Measurements from ENCODE around the gene GPR39. TPM values are rescaled to one million over a fixed set of nuclear protein-coding genes. Genes with fewer than 3 reads are reported as not detected.
A peak's percentile ranks its signal among the peaks of the same experiment; 100 is the strongest.
"Not testable (repeated sequence)": the region's sequence is repeated elsewhere in the genome, so short reads cannot be mapped to it uniquely, and the experiment has no call there.

The GPR39 gene
- polyA plus RNA-seq, 1 donor, result 9.5 TPM

- Histone ChIP-seq H3K9me3 (ENCODE audit: control insufficient read depth, low read depth, low read length) (no peaks in the 10 kb centered on the region), H3K4me1 (ENCODE audit: control insufficient read depth, insufficient read depth, low read length) (no peaks in the 10 kb centered on the region), H3K36me3 (ENCODE audit: control insufficient read depth, insufficient read depth, low read length) (no peaks in the 10 kb centered on the region), H3K27ac (ENCODE audit: low read length) (no peak overlapping the region), H3K4me3 (ENCODE audit: low read length) (no peak overlapping the region), H3K27me3 (ENCODE audit: control insufficient read depth, insufficient read depth, low read length) (no peaks in the 10 kb centered on the region)
- 90% methylated on average over 1 of the region's 4 CpGs for WGBS (ENCODE audit: insufficient coverage, low lambda C conversion rate)
- DNase-seq, result no peak
Measured at GRCh38 chr2:132522901-132523300, 106.3 kb downstream of the GPR39 start.

DNA sequence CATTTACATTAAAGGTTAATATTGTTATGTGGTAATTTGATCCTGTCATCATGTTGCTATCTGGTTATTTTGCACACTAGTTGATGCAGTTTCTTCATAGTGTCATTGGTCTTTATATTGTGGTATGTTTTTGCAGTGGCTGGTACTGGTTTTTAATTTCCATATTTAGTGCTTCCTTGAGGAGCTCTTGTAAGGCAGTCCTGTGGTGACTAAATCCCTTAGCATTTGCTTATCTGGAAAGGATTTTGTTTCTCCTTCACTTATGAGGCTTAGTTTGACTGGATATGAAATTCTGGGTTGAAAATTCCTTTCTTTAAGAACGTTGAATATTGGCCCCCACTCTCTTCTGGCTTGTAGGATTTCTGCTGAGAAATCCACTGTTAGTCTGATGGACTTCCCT lies 120.5 kb downstream of the GPR39 start:
- H3K27me3 ChIP-seq (ENCODE audit: control insufficient read depth, insufficient read depth, low read length); H3K27ac ChIP-seq (ENCODE audit: low read length); H3K4me3 ChIP-seq (ENCODE audit: low read length); H3K36me3 ChIP-seq (ENCODE audit: control insufficient read depth, insufficient read depth, low read length); H3K9me3 ChIP-seq (ENCODE audit: control insufficient read depth, low read depth, low read length); H3K4me1 ChIP-seq (ENCODE audit: control insufficient read depth, insufficient read depth, low read length); DNase-seq: not testable (repeated sequence)
- WGBS (ENCODE audit: insufficient coverage, low lambda C conversion rate), result no CpG with 5 or more reads among the region's 1 CpG

- Histone ChIP-seq H3K4me1 (ENCODE audit: control insufficient read depth, insufficient read depth, low read length) (no peaks in the 10 kb centered on the region), H3K27ac (ENCODE audit: low read length) (no peak overlapping the region), H3K4me3 (ENCODE audit: low read length) (no peak overlapping the region), H3K27me3 (ENCODE audit: control insufficient read depth, insufficient read depth, low read length) (no peaks in the 10 kb centered on the region), H3K36me3 (ENCODE audit: control insufficient read depth, insufficient read depth, low read length) (no peaks in the 10 kb centered on the region), H3K9me3 (ENCODE audit: control insufficient read depth, low read depth, low read length) (peaks cover 10% of the 10 kb centered on the region)
- no peak for DNase-seq
- WGBS (ENCODE audit: insufficient coverage, low lambda C conversion rate), result no CpG with 5 or more reads among the region's 4 CpGs
Measured at GRCh38 chr2:132538331-132538855, 121.8 kb downstream of the GPR39 start.

- Histone ChIP-seq H3K4me3 (ENCODE audit: low read length) (no peak overlapping the region), H3K27ac (ENCODE audit: low read length) (no peak overlapping the region), H3K27me3 (ENCODE audit: control insufficient read depth, insufficient read depth, low read length) (no peaks in the 10 kb centered on the region), H3K4me1 (ENCODE audit: control insufficient read depth, insufficient read depth, low read length) (no peaks in the 10 kb centered on the region), H3K36me3 (ENCODE audit: control insufficient read depth, insufficient read depth, low read length) (no peaks in the 10 kb centered on the region), H3K9me3 (ENCODE audit: control insufficient read depth, low read depth, low read length) (peaks cover 18% of the 10 kb centered on the region)
- WGBS (ENCODE audit: insufficient coverage, low lambda C conversion rate), result no CpG with 5 or more reads among the region's 4 CpGs
- no peak for DNase-seq
Measured at GRCh38 chr2:132540166-132540565, 123.6 kb downstream of the GPR39 start.

- no peaks in the 10 kb centered on the region for H3K36me3 ChIP-seq (ENCODE audit: control insufficient read depth, insufficient read depth, low read length)
- peak overlapping the region; percentile 59 for H3K27ac ChIP-seq (ENCODE audit: low read length)
- H3K9me3 ChIP-seq (ENCODE audit: control insufficient read depth, low read depth, low read length), result peaks cover 18% of the 10 kb centered on the region
- peak in 1 of 2 donors; percentile 6 for DNase-seq
- H3K4me1 ChIP-seq (ENCODE audit: control insufficient read depth, insufficient read depth, low read length), result no peaks in the 10 kb centered on the region
- no CpG with 5 or more reads among the region's 4 CpGs for WGBS (ENCODE audit: insufficient coverage, low lambda C conversion rate)
- no peak overlapping the region for H3K4me3 ChIP-seq (ENCODE audit: low read length)
- no peaks in the 10 kb centered on the region for H3K27me3 ChIP-seq (ENCODE audit: control insufficient read depth, insufficient read depth, low read length)
Measured at GRCh38 chr2:132542953-132543569, 126.5 kb downstream of the GPR39 start.

DNA sequence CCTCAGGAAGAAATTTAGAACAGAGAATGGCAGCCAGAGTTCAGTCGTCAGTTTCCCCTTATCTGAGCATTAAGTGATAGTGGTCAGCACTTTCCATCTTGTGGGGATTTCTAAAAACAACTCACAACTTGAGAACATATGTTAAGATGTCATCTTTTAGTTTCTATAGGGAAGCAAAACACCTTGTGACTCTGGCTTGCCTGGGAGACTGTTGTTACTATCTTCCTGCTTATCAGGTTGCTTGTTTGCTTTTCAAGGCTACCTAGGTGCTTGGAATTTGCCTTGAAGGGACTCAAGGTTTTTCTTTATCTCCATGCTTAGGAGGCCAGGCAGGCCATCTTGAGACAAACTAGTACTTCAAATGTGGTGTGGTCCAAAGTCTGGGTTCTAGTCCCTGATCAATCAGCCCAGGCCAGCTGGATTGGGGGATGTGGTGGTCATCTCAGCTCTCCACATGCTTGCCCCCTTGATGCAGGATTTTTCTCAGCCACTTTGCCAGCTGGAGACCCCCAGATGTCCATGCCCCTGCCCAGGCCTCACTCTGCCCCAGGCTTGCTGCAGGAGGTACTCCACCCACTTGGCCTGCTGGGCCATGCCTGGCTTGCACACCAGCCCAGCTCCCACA lies 127.5 kb downstream of the GPR39 start:
- H3K27ac ChIP-seq (ENCODE audit: low read length), result peak overlapping the region; percentile 59
- no peaks in the 10 kb centered on the region for H3K4me1 ChIP-seq (ENCODE audit: control insufficient read depth, insufficient read depth, low read length)
- no peak overlapping the region for H3K4me3 ChIP-seq (ENCODE audit: low read length)
- DNase-seq, result peak; percentile 25 to 38
- H3K27me3 ChIP-seq (ENCODE audit: control insufficient read depth, insufficient read depth, low read length), result no peaks in the 10 kb centered on the region
- no peaks in the 10 kb centered on the region for H3K36me3 ChIP-seq (ENCODE audit: control insufficient read depth, insufficient read depth, low read length)
- no CpG with 5 or more reads among the region's 1 CpG for WGBS (ENCODE audit: insufficient coverage, low lambda C conversion rate)
- H3K9me3 ChIP-seq (ENCODE audit: control insufficient read depth, low read depth, low read length), result peaks cover 18% of the 10 kb centered on the region

- Histone ChIP-seq H3K4me3 (ENCODE audit: low read length) (no peak overlapping the region), H3K4me1 (ENCODE audit: control insufficient read depth, insufficient read depth, low read length) (no peaks in the 10 kb centered on the region), H3K9me3 (ENCODE audit: control insufficient read depth, low read depth, low read length) (peaks cover 9% of the 10 kb centered on the region), H3K27me3 (ENCODE audit: control insufficient read depth, insufficient read depth, low read length) (no peaks in the 10 kb centered on the region), H3K27ac (ENCODE audit: low read length) (no peak overlapping the region), H3K36me3 (ENCODE audit: control insufficient read depth, insufficient read depth, low read length) (no peaks in the 10 kb centered on the region)
- WGBS (ENCODE audit: insufficient coverage, low lambda C conversion rate), result 100% methylated on average over 1 of the region's 5 CpGs
- peak; percentile 49 to 51 for DNase-seq
Measured at GRCh38 chr2:132547090-132547687, 130.6 kb downstream of the GPR39 start.

DNA sequence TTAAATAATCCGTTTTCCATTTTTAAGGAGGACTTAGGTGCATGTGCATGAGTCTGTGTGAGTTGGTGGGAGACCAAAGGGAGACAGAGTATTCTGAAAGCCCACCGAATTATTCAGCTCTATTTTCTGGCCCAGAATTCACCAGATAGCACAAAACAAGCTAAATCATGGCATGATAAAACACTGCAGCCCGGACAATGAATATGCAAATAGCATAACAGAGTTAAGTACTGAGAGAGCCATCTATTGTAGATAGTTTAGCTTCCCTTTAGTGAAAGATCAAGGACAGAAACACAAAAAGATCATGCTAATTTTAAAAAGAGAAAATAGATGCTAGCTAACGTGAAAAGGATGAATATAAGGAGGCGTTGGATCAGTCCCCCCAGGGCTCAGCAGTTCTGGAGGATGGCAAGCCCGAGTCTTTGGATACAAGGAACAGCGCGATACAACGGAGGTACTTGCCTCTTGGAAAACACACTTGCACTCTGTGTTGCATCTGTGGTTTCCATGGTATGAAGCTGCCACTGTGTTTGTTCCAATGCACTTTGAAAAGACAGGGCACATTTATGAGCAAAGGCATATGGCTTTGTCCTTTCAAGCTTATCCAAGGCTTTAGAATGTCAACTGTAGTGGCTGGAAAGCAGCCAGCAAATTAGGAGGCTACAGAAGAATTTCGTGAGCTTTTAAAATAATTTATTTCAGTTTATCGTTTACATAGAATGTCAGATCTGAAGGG lies 133.5 kb downstream of the GPR39 start:
- H3K36me3 ChIP-seq (ENCODE audit: control insufficient read depth, insufficient read depth, low read length), result no peaks in the 10 kb centered on the region
- no peaks in the 10 kb centered on the region for H3K4me1 ChIP-seq (ENCODE audit: control insufficient read depth, insufficient read depth, low read length)
- H3K4me3 ChIP-seq (ENCODE audit: low read length), result no peak overlapping the region
- DNase-seq, result peak in 1 of 2 donors; percentile 23
- H3K27ac ChIP-seq (ENCODE audit: low read length), result no peak overlapping the region
- 83% methylated on average over 5 of the region's 11 CpGs for WGBS (ENCODE audit: insufficient coverage, low lambda C conversion rate)
- no peaks in the 10 kb centered on the region for H3K9me3 ChIP-seq (ENCODE audit: control insufficient read depth, low read depth, low read length)
- no peaks in the 10 kb centered on the region for H3K27me3 ChIP-seq (ENCODE audit: control insufficient read depth, insufficient read depth, low read length)

GRCh38 chr2:132550946-132551345 lies 134.3 kb downstream of the GPR39 start:
- H3K4me3 ChIP-seq (ENCODE audit: low read length), result no peak overlapping the region
- no peaks in the 10 kb centered on the region for H3K36me3 ChIP-seq (ENCODE audit: control insufficient read depth, insufficient read depth, low read length)
- H3K27me3 ChIP-seq (ENCODE audit: control insufficient read depth, insufficient read depth, low read length), result no peaks in the 10 kb centered on the region
- no peak for DNase-seq
- no peaks in the 10 kb centered on the region for H3K9me3 ChIP-seq (ENCODE audit: control insufficient read depth, low read depth, low read length)
- no peak overlapping the region for H3K27ac ChIP-seq (ENCODE audit: low read length)
- no CpG with 5 or more reads among the region's 2 CpGs for WGBS (ENCODE audit: insufficient coverage, low lambda C conversion rate)
- H3K4me1 ChIP-seq (ENCODE audit: control insufficient read depth, insufficient read depth, low read length), result no peaks in the 10 kb centered on the region

DNA sequence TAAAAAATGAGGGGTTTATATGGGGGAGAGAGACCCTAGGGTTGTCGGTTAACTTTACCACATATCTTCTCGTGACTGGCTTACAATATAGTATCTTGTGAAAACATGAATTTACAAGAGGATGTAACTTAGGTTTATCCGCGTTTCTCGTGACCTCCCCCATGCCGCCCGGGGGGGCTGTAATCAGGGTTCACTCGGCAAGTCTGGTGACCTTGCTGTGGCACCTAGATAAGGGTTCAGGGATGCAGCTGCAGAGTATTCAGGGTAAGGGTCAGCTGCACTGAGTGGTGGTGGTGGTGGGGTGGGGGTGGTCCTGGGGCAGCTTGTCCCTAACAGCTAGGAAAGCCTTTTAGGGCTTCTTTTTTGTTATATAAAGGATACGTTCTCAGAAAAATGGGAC lies 141.1 kb downstream of the GPR39 start:
- Histone ChIP-seq H3K4me1 (ENCODE audit: control insufficient read depth, insufficient read depth, low read length) (no peaks in the 10 kb centered on the region), H3K27ac (ENCODE audit: low read length) (no peak overlapping the region), H3K36me3 (ENCODE audit: control insufficient read depth, insufficient read depth, low read length) (no peaks in the 10 kb centered on the region), H3K27me3 (ENCODE audit: control insufficient read depth, insufficient read depth, low read length) (no peaks in the 10 kb centered on the region), H3K4me3 (ENCODE audit: low read length) (no peak overlapping the region), H3K9me3 (ENCODE audit: control insufficient read depth, low read depth, low read length) (no peaks in the 10 kb centered on the region)
- WGBS (ENCODE audit: insufficient coverage, low lambda C conversion rate), result 47% methylated on average over 3 of the region's 9 CpGs
- DNase-seq, result no peak
